Measurements from ENCODE around the gene EBPL. TPM values are rescaled to one million over a fixed set of nuclear protein-coding genes. Genes with fewer than 3 reads are reported as not detected.
"Not testable (repeated sequence)": the region's sequence is repeated elsewhere in the genome, so short reads cannot be mapped to it uniquely, and the experiment has no call there.

The EBPL gene
- total and polyA plus RNA-seq, 2 donors from 2014 or later = 31.4 to 36.8 TPM

- FAIRE-seq (no peak), DNase-seq (no peak)
- Histone ChIP-seq H3K9ac (ENCODE audit: low read length in 3 of 3) (no peak overlapping the region), H3K27ac (ENCODE audit: low read depth in 2 of 2, low read length in 2 of 2) (no peak overlapping the region), H3K9me3 (ENCODE audit: control insufficient read depth in 2 of 3, insufficient read depth in 1 of 3, low read length in 3 of 3) (peaks cover 0 to 7% (median 0%) of the 10 kb centered on the region in 3 donors), H3K27me3 (ENCODE audit: control insufficient read depth, insufficient read depth, low read length) (no peaks in the 10 kb centered on the region), H3K4me1 (ENCODE audit: control insufficient read depth in 2 of 3, insufficient read depth in 2 of 3, low read depth in 1 of 3, low read length in 3 of 3) (no peaks in the 10 kb centered on the region), H3K4me3 (ENCODE audit: low read length in 3 of 3) (no peak overlapping the region), H3K36me3 (ENCODE audit: control insufficient read depth in 2 of 3, insufficient read depth in 3 of 3, low read length in 3 of 3) (peaks cover 0 to 5% (median under 1%) of the 10 kb centered on the region in 3 donors)
- TF ChIP-seq CTCF (IDR thresholded peaks at IDR 0.05; ENCODE audit: borderline replicate concordance, extremely low read depth, insufficient read depth) = no peak
- intact Hi-C loops (cut with DNase I) = no loop called here
Observed at GRCh38 chr13:49716615-49717014, 25.3 kb upstream of the EBPL start.

GRCh38 chr13:49714757-49715156 lies 23.5 kb upstream of the EBPL start:
- H3K9ac ChIP-seq (ENCODE audit: low read length in 3 of 3) = no peak overlapping the region
- FAIRE-seq = peak; percentile 95
- H3K27ac ChIP-seq (ENCODE audit: low read depth in 2 of 2, low read length in 2 of 2) = no peak overlapping the region
- peaks cover 0 to 7% (median 0%) of the 10 kb centered on the region in 3 donors for H3K36me3 ChIP-seq (ENCODE audit: control insufficient read depth in 2 of 3, insufficient read depth in 3 of 3, low read length in 3 of 3)
- intact Hi-C loops (cut with DNase I) = no loop called here
- no peak for TF ChIP-seq CTCF (IDR thresholded peaks at IDR 0.05; ENCODE audit: borderline replicate concordance, extremely low read depth, insufficient read depth)
- peaks cover 0 to 7% (median 0%) of the 10 kb centered on the region in 3 donors for H3K9me3 ChIP-seq (ENCODE audit: control insufficient read depth in 2 of 3, insufficient read depth in 1 of 3, low read length in 3 of 3)
- no peaks in the 10 kb centered on the region for H3K4me1 ChIP-seq (ENCODE audit: control insufficient read depth in 2 of 3, insufficient read depth in 2 of 3, low read depth in 1 of 3, low read length in 3 of 3)
- H3K4me3 ChIP-seq (ENCODE audit: low read length in 3 of 3) = no peak overlapping the region
- H3K27me3 ChIP-seq (ENCODE audit: control insufficient read depth, insufficient read depth, low read length) = no peaks in the 10 kb centered on the region
- DNase-seq = no peak

GRCh38 chr13:49711218-49711863 lies 20.1 kb upstream of the EBPL start:
- H3K9me3 ChIP-seq (ENCODE audit: control insufficient read depth in 2 of 3, insufficient read depth in 1 of 3, low read length in 3 of 3) = peaks cover 0 to 7% (median 0%) of the 10 kb centered on the region in 3 donors
- intact Hi-C loops (cut with DNase I) = no loop called here
- DNase-seq (no peak), FAIRE-seq (no peak)
- H3K27me3 ChIP-seq (ENCODE audit: control insufficient read depth, insufficient read depth, low read length) = no peaks in the 10 kb centered on the region
- H3K4me1 ChIP-seq (ENCODE audit: control insufficient read depth in 2 of 3, insufficient read depth in 2 of 3, low read depth in 1 of 3, low read length in 3 of 3) = no peaks in the 10 kb centered on the region
- no peak for TF ChIP-seq CTCF (IDR thresholded peaks at IDR 0.05; ENCODE audit: borderline replicate concordance, extremely low read depth, insufficient read depth)
- H3K9ac ChIP-seq (ENCODE audit: low read length in 3 of 3) = no peak overlapping the region
- no peak overlapping the region for H3K27ac ChIP-seq (ENCODE audit: low read depth in 2 of 2, low read length in 2 of 2)
- H3K4me3 ChIP-seq (ENCODE audit: low read length in 3 of 3) = no peak overlapping the region
- peaks cover 0 to 4% (median 2%) of the 10 kb centered on the region in 3 donors for H3K36me3 ChIP-seq (ENCODE audit: control insufficient read depth in 2 of 3, insufficient read depth in 3 of 3, low read length in 3 of 3)

GRCh38 chr13:49704264-49704663 lies 13.0 kb upstream of the EBPL start:
- H3K9ac ChIP-seq (ENCODE audit: low read length in 3 of 3); H3K4me1 ChIP-seq (ENCODE audit: control insufficient read depth in 2 of 3, insufficient read depth in 2 of 3, low read depth in 1 of 3, low read length in 3 of 3); H3K27me3 ChIP-seq (ENCODE audit: control insufficient read depth, insufficient read depth, low read length); H3K27ac ChIP-seq (ENCODE audit: low read depth in 2 of 2, low read length in 2 of 2); H3K9me3 ChIP-seq (ENCODE audit: control insufficient read depth in 2 of 3, insufficient read depth in 1 of 3, low read length in 3 of 3); intact Hi-C loops (cut with DNase I); DNase-seq; H3K4me3 ChIP-seq (ENCODE audit: low read length in 3 of 3): not testable (repeated sequence)
- H3K36me3 ChIP-seq (ENCODE audit: control insufficient read depth in 2 of 3, insufficient read depth in 3 of 3, low read length in 3 of 3) = peaks cover 5 to 14% (median 6%) of the 10 kb centered on the region in 3 donors
- peak; percentile 93 for FAIRE-seq

Measured in kidney (tissue), 14 donors.